NCI-H146 treated with DMSO at 0.1 percent for 48 hours (cell line): ENCODE results near the gene HSD11B2.
A peak's percentile ranks its signal among the peaks of the same experiment; 100 is the strongest.

ENCODE experiments used
- DNase-seq: peaks from one replicate; lab custom pipeline; 2025; ENCODE audit not compliant: unreplicated experiment; lab: John Stamatoyannopoulos, UW

HSD11B2 gene

GRCh38 chr16:67396159-67397035 lies 34.5 kb upstream of the HSD11B2 start:
- DNase-seq, result peak; percentile 78

GRCh38 chr16:67397036-67397801 lies 33.7 kb upstream of the HSD11B2 start:
- no peak for DNase-seq

GRCh38 chr16:67397812-67398545 lies 32.9 kb upstream of the HSD11B2 start:
- no peak for DNase-seq

GRCh38 chr16:67398546-67399217 lies 32.2 kb upstream of the HSD11B2 start:
- DNase-seq, result no peak

GRCh38 chr16:67399218-67399733 lies 31.6 kb upstream of the HSD11B2 start:
- no peak for DNase-seq

GRCh38 chr16:67399749-67400704 lies 30.9 kb upstream of the HSD11B2 start:
- peak; percentile 38 for DNase-seq

- DNase-seq, result no peak
These were observed 30.0 kb upstream of the HSD11B2 start for GRCh38 chr16:67400901-67401300.

GRCh38 chr16:67403976-67404555 lies 26.9 kb upstream of the HSD11B2 start:
- no peak for DNase-seq

GRCh38 chr16:67404740-67405226 lies 26.1 kb upstream of the HSD11B2 start:
- no peak for DNase-seq

GRCh38 chr16:67405336-67405735 lies 25.6 kb upstream of the HSD11B2 start:
- DNase-seq, result no peak

- no peak for DNase-seq
These were observed 24.6 kb upstream of the HSD11B2 start for GRCh38 chr16:67406111-67406971.

- DNase-seq, result no peak
These were observed 23.6 kb upstream of the HSD11B2 start for GRCh38 chr16:67407176-67407787.

- DNase-seq, result no peak
These were observed 23.0 kb upstream of the HSD11B2 start for GRCh38 chr16:67407788-67408452.

GRCh38 chr16:67409631-67410030 lies 21.3 kb upstream of the HSD11B2 start:
- DNase-seq, result no peak

- DNase-seq, result no peak
These were observed 19.6 kb upstream of the HSD11B2 start for GRCh38 chr16:67411339-67411738.

- DNase-seq, result no peak
These were observed 18.6 kb upstream of the HSD11B2 start for GRCh38 chr16:67412294-67412693.
